Thymus (tissue), 11 donors: ENCODE measurements around the gene STYXL1. TPM values are rescaled to one million over a fixed set of nuclear protein-coding genes. Genes with fewer than 3 reads are reported as not detected.

ENCODE experiments used
- DNase-seq, 9 donors: peaks; one replicate each; pipeline ENCODE4 v3.0.0-alpha.2; 2013; ENCODE audit warnings: low spot score in 9 of 9, low read depth in 6 of 9, missing footprints in 1 of 9
- H3K27ac ChIP-seq, 2 donors: one replicate each; pipeline ENCODE4 v1.5.1; 2013; ENCODE audit warnings: control low read depth in 1 of 2, low read depth in 1 of 2, low read length in 1 of 2, mild to moderate bottlenecking in 1 of 2, moderate library complexity in 1 of 2
- H3K27me3 ChIP-seq, 2 donors: one replicate each; pipeline ENCODE4 v1.5.1; 2013; ENCODE audit warnings: low read length in 1 of 2; ENCODE audit not compliant: control insufficient read depth in 2 of 2, insufficient read depth in 1 of 2
- H3K36me3 ChIP-seq, 2 donors: one replicate each; pipeline ENCODE4 v1.5.1; 2013; ENCODE audit warnings: low read length in 1 of 2, mild to moderate bottlenecking in 1 of 2, moderate library complexity in 1 of 2; ENCODE audit not compliant: control insufficient read depth in 2 of 2, insufficient read depth in 2 of 2
- H3K4me1 ChIP-seq, 2 donors: one replicate each; pipeline ENCODE4 v1.5.1; 2013; ENCODE audit warnings: low read length in 2 of 2; ENCODE audit not compliant: control insufficient read depth in 2 of 2, insufficient read depth in 2 of 2
- H3K4me3 ChIP-seq, 2 donors: one replicate each; pipeline ENCODE4 v1.5.1; 2013; ENCODE audit warnings: low read length in 2 of 2, control low read depth in 1 of 2, mild to moderate bottlenecking in 1 of 2
- H3K9me3 ChIP-seq, 2 donors: one replicate each; pipeline ENCODE4 v1.5.1; 2013; ENCODE audit warnings: low read length in 1 of 2, mild to moderate bottlenecking in 1 of 2; ENCODE audit not compliant: control insufficient read depth in 2 of 2, insufficient read depth in 1 of 2
- WGBS: extraction: QIAGEN DNeasy Blood & Tissue Kit; methylation state at CpG from one replicate; pipeline ENCODE4 v1.1.7; 2013; 5-methylcytosine and 5-hydroxymethylcytosine counted together
- polyA plus RNA-seq: library from polyadenylated mRNA; stranded (reverse); fragments of 200-250 nt; gene quantifications from one replicate; pipeline ENCODE4 v1.2.3, GENCODE V29; 2013
- total RNA-seq: library from RNA; stranded (reverse); fragments of 120-200 nt; gene quantifications from one replicate; pipeline ENCODE4 v1.2.4, GENCODE V29; 2013
- donor health status: healthy.

The STYXL1 gene
- total and polyA plus RNA-seq, 2 donors = 36.9 to 55.9 TPM

- no peak overlapping the region for H3K27ac ChIP-seq
- no peak for DNase-seq
- peaks cover 32 to 34% of the 10 kb centered on the region in 2 donors for H3K36me3 ChIP-seq
- WGBS = 79% methylated on average over 18 of the region's 18 CpGs
- no peak overlapping the region for H3K4me3 ChIP-seq
- H3K4me1 ChIP-seq = peaks cover 0 to 5% of the 10 kb centered on the region in 2 donors
- H3K27me3 ChIP-seq = no peaks in the 10 kb centered on the region
- no peaks in the 10 kb centered on the region for H3K9me3 ChIP-seq
Measured at GRCh38 chr7:75962607-75963380, 85.0 kb downstream of the STYXL1 start.

- no peak for DNase-seq
- Histone ChIP-seq H3K27ac (no peak overlapping the region), H3K9me3 (no peaks in the 10 kb centered on the region), H3K4me3 (no peak overlapping the region), H3K4me1 (peaks cover 0 to 5% of the 10 kb centered on the region in 2 donors), H3K36me3 (peaks cover 40 to 42% of the 10 kb centered on the region in 2 donors), H3K27me3 (no peaks in the 10 kb centered on the region)
- 98% methylated on average over 7 of the region's 7 CpGs for WGBS
Measured at GRCh38 chr7:75961218-75961617, 86.6 kb downstream of the STYXL1 start.

- DNase-seq = no peak
- no peaks in the 10 kb centered on the region for H3K4me1 ChIP-seq
- peaks cover 42 to 45% of the 10 kb centered on the region in 2 donors for H3K36me3 ChIP-seq
- H3K27ac ChIP-seq = no peak overlapping the region
- H3K9me3 ChIP-seq = no peaks in the 10 kb centered on the region
- H3K27me3 ChIP-seq = no peaks in the 10 kb centered on the region
- 99% methylated on average over 6 of the region's 6 CpGs for WGBS
- no peak overlapping the region for H3K4me3 ChIP-seq
Measured at GRCh38 chr7:75960372-75960771, 87.4 kb downstream of the STYXL1 start.

DNA sequence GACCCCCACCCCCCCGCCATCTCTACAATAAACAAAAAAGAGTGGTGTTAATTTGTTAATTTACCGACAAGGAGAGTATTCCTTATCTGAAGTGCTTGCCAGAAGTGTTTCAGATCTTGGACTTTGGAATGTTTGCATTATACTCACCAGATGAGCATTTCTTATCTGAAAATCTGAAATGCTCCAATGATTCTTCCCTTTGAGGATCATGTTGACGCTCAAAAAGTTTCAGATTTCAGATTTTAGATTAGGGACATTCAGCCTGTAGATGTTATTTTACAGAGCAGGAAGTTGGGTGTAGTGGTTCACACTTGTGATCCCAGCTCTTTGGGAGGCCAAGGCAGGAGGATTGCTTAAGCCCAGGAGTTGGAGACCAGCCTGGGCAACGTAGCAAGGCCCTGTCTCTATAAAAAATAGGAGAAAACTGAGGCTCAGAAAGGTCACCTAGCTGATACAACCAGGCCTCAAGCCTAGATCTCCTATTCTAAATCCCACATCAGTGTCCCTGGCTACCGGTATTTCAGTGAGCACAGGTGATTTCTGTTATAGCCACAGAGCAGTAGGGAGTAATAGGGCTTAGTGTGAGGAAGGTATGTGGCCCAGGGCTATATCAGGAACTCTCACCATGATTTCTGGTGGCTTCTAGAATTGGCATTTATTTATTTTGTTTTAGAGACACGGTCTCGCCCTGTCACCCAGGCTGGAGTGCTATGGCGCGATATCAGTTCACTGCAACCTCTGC is 88.8 kb downstream of the STYXL1 start:
- H3K27me3 ChIP-seq = no peaks in the 10 kb centered on the region
- DNase-seq = no peak
- H3K4me3 ChIP-seq = no peak overlapping the region
- peaks cover 53 to 56% of the 10 kb centered on the region in 2 donors for H3K36me3 ChIP-seq
- H3K27ac ChIP-seq = no peak overlapping the region
- whole genome bisulfite sequencing = 96% methylated on average over 9 of the region's 9 CpGs
- H3K9me3 ChIP-seq = no peaks in the 10 kb centered on the region
- H3K4me1 ChIP-seq = no peaks in the 10 kb centered on the region

DNA sequence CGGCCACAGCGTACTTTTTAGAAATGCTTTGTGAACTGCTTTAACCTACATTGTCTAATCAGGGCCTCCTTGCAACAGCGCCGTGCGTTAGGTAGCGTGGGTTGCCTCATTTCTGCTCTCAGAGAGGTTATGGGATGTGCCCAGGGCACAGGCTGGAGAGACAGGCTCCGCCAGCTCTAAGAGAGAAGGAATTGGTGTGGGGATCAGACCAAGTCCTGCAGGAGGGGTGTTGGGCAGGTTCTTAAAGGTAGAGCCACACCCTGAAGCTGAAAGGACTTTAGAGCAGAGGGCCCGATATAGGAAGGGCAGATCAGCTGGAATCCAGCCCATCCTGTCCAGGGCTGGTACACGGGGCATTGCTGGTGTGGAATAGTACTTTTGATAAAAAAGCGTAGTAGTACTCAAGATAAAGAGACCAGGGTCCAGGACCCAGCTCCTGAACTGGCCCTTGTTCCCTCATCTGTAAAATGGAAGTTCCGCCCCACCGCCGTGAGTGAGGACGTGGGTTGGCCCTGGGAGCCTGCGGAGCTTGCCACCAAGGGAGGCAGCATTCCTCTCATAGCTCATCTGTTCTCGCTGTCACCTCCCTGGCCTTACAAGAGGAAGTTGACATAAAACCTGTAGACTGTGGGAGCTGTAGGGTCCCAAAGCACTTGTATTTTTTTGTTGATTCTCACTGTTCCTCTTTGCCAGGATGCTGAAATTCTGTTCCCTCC is 90.6 kb downstream of the STYXL1 start:
- Histone ChIP-seq H3K4me3 (no peak overlapping the region), H3K36me3 (peaks cover 59 to 62% of the 10 kb centered on the region in 2 donors), H3K9me3 (no peaks in the 10 kb centered on the region), H3K27me3 (no peaks in the 10 kb centered on the region), H3K4me1 (no peaks in the 10 kb centered on the region), H3K27ac (no peak overlapping the region)
- DNase-seq = no peak
- 98% methylated on average over 16 of the region's 16 CpGs for WGBS

- Histone ChIP-seq H3K4me1 (peaks cover 0 to 2% of the 10 kb centered on the region in 2 donors), H3K4me3 (no peak overlapping the region), H3K27ac (no peak overlapping the region), H3K27me3 (no peaks in the 10 kb centered on the region), H3K36me3 (peaks cover 53 to 54% of the 10 kb centered on the region in 2 donors), H3K9me3 (no peaks in the 10 kb centered on the region)
- DNase-seq = no peak
- WGBS = 95% methylated on average over 12 of the region's 12 CpGs
Measured at GRCh38 chr7:75955331-75955955, 92.4 kb downstream of the STYXL1 start.

DNA sequence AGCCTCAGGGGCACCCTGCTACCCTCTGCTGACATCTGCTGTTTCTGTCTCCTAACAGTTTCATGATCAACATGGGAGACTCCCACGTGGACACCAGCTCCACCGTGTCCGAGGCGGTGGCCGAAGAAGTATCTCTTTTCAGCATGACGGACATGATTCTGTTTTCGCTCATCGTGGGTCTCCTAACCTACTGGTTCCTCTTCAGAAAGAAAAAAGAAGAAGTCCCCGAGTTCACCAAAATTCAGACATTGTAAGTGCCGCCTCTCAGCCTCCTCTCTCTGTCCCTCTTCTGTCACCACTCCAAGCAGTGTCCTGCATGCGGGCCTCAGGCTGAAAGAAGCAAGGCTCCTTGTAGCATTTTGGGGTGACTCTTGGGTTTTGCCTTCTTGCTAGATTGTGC is 93.9 kb downstream of the STYXL1 start:
- H3K27ac ChIP-seq = no peak overlapping the region
- no peaks in the 10 kb centered on the region for H3K27me3 ChIP-seq
- H3K4me3 ChIP-seq = no peak overlapping the region
- 95% methylated on average over 11 of the region's 11 CpGs for WGBS
- peaks cover 48 to 53% of the 10 kb centered on the region in 2 donors for H3K36me3 ChIP-seq
- H3K9me3 ChIP-seq = no peaks in the 10 kb centered on the region
- DNase-seq = no peak
- peaks cover 0 to 2% of the 10 kb centered on the region in 2 donors for H3K4me1 ChIP-seq

DNA sequence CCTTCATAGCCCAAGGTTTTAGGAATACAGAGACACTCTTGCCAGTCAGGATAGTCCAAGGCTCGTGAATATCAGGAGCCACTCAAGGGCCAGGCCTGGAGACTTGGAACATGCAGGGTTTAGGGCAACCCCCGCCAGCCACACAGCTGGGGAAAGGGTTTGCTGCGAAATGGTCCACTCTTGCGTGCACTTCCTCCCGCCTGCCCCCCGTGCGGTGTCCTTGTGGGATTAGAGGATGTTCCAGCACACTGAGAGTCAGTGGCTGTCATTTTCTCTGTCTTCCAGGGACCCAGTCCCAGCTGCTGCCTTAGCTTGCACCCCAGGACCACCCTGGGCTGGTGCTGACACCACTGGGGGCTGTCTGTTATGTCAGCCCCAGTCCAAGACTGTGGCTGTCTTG is 94.4 kb downstream of the STYXL1 start:
- Histone ChIP-seq H3K4me3 (no peak overlapping the region), H3K4me1 (peaks cover 2 to 3% of the 10 kb centered on the region in 2 donors), H3K27me3 (no peaks in the 10 kb centered on the region), H3K9me3 (no peaks in the 10 kb centered on the region), H3K36me3 (peaks cover 44 to 50% of the 10 kb centered on the region in 2 donors), H3K27ac (no peak overlapping the region)
- DNase-seq = no peak
- WGBS = 99% methylated on average over 7 of the region's 7 CpGs
